ENCODE data around the gene WNT3A.

The WNT3A gene

GRCh38 chr1:227999056-227999930 is 7.5 kb upstream of the WNT3A start:
- peak; percentile 41 for DNase-seq

GRCh38 chr1:228000416-228000815 is 6.4 kb upstream of the WNT3A start:
- DNase-seq = no peak

GRCh38 chr1:228000836-228001563 is 5.8 kb upstream of the WNT3A start:
- DNase-seq = no peak

DNA sequence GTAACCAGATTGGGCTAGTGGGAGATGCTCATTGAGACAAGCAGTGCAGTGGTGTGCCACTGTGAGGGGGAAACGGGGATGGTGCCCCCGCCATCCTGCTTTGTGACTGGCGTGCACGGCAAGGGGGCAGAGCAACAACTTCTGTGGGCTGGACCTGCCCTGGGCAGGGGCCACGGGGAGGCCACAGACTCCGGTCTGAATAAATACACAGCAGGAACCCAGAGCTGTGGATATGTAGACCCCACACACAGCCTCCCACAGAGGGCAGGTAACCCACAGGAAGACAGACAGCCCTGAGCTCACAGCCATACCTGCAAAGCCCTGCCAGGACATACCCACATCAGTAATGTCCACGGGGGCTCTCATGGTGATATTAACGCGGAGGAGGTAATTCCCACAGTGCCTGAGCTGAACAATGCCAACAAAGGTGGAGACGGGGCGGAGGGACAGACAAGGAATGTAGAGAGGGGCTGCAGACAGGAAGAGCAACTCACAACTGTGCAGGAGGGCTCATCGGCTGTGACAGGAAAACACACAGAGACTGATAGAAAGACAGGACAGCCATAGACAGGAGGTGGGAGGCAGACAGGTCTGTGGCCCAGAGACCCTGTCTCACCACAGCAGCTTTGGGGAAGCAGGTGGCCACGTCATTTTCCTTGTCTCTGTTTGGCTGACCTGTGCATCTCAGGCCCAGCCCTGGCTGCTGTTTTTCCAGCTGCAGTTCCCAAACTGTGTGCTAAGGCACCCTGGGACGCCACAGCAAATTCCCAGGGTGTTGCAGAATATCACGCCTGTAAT is 4.9 kb upstream of the WNT3A start:
- no peak for DNase-seq

DNA sequence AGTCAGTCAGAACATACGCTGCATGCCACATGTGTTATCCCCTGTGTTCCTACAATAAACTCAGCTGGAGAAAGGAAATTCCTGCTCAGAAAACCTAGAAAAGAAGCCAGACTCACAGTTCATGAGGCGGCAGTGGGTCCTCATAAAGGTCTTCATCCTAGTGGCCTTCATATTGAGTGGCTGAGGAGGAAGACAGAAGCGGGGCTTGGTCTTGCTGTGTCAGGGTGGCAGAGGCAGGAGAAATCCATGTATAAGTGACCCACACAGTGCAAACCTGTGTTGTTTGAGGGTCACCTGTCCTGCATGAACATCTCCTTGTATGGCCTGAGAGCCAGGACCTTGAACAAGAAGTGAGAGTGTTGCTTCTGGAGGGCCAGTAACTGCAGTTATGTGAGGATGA is 4.0 kb upstream of the WNT3A start:
- no peak for DNase-seq

GRCh38 chr1:228003461-228004330 is 3.1 kb upstream of the WNT3A start:
- DNase-seq = no peak

- peak; percentile 8 for DNase-seq
Measured at GRCh38 chr1:228004331-228004855, 2.4 kb upstream of the WNT3A start.

DNA sequence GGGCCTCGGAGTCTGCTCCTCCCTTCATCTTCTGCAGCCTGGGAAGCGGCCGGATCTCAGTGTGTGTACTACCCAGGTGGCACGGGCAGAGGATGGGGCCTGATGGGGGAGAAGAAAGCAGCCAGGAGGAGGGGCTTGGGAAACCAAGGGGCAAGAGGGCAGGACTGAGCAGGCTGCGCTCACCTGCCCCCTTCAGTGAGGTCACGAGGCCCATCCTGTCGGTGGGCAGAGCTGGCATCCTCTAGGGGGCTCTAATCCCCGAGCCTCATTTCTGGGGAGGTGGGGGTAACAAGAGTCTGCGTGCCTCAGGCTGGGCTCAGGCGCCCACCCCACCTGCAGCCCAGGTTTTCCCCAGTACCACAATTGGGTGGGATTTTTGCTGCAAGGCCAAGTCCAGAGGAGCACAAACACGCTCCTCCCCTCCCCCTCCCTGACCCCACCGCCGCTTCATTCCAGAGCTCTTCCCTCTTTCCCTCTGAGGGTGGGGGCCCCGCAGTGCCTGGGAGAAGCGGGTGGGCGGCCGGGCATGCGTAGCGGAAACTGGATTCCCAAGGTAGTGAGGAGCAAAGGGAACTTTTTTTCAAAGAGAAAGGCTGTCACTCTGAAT is 1.8 kb upstream of the WNT3A start:
- no peak for DNase-seq

GRCh38 chr1:228005511-228006033 is 1.2 kb upstream of the WNT3A start:
- no peak for DNase-seq

DNA sequence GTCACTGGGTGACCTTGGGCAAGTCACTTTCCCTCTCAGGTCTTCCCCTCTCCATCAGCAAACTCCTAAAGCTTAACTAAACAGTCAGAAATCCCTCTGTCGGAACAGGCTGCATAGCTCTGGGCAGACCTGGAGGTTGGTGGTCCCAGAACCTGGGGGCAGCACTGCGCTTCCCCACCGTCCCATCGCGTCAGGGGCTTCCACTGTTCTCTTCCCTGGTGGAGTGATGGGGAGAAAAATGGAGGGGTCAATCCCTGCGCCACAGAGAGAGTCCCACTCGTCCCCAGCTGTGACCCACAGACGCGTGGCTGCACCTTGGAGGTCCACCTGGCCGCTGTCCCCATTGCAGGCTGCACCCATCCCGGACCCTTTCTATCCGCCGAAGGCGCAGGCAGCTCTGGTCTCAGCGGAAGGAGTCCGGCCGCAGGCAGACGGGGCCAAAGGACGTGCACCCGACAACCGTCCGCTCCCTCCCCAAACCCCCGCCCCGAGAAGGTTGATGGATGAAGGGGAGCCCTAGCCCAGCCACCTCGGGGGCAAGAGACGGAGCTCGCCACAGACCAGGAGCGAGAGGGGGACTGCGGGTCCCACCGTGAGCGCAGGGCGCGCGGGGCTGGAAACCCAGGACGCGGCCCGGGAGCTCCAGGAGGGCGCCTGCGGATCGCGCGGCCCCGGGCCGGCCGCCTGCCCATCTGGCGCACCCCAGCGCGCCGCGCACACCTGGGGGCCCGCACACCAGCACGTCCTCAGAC is 588 bp upstream of the WNT3A start:
- DNase-seq = no peak

DNA sequence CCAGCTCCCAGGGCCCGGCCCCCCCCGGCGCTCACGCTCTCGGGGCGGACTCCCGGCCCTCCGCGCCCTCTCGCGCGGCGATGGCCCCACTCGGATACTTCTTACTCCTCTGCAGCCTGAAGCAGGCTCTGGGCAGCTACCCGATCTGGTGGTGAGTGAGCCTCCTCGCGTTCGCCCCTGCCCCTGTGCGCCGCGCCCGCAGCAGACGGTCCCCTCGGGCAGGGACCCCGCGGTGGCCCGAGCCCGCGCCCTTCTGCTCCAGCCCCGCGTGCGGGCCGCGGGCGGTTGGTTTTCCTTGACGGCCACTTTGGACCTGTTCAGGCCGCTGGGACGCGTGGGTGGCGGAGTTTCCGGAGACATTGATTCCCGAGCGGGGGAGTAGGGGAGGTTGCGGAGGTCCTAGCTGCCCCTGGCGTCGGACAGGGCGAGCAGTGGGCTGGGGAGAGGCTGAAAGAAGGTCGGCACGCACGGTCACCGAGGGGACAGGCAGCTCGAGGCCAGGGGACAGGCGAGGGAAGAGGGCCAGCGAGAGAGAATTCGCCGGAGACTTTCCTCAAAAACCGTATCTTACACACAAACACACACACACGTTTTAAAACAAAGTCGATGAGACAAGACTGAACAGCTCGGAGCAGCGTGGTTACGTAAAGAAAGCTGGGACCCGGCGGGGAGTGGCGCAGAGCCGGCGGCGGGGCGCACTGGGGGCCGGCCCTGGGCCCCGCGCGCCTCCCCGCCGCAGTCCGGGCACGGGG is 427 bp downstream of the WNT3A start:
- DNase-seq = no peak

DNA sequence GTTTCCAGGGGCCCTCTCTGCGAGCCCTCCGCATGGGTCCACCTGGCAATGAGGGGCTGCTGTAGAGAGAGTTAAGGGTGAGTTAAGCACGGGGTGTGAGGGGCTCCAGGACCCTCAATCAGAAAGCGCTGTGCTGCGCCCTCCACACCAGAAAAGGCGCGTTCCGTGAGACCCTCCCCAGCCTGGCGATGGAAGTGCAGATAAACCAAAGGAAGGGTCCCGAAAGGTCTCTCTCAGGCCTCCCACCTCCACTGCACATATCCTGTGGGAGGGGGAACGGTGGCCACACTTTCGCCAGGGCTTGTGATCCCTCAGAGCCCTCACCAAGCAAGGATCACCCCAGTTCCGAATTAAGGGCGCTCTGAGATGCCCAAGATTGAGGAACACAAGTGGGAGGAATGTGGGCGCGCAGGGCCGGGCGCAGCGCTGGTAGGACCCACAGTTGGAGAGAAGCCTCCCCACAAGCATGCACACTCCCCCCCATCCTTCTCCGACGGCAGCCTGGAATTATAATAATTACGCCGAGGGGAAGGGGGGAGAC is 1.1 kb downstream of the WNT3A start:
- DNase-seq = no peak

DNA sequence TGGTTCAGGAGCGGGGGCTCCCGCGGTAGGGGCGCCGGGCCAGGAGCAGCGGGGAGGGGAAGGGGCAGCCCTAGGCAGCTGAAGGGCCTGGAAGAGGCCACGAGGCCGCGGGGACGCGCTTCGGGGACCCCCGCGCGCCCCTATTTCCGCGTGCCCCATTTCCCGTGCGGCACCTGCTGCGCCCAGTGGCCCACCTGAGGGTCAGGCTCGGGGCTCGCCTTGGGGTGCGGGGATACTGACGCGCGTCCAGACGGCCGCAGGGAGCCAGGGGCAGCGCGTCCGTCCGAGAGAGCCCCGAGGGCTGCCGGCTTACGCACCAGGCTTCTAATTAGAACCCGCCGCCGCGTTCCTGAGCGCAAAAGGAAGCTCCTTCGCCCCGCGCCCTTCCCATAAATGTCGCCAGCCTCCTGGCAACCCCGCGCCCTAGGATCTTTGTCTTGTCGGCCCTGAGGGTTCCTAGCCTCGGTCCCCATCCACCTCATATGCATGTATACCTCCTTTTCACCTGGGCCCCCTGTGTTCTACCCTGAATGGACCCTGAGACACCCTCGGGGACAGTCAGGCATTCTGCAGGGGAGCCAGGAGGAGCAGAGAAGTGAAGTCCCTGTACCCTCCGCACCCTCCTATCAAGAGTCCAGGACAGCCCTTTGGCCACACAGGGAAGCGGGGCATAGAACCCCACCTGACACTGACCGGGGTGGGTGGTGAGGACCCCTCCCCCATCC is 1.8 kb downstream of the WNT3A start:
- no peak for DNase-seq

GRCh38 chr1:228009116-228009827 is 2.5 kb downstream of the WNT3A start:
- no peak for DNase-seq

- no peak for DNase-seq
Measured at GRCh38 chr1:228009828-228010775, 3.3 kb downstream of the WNT3A start.

- DNase-seq = no peak
Measured at GRCh38 chr1:228010921-228011320, 4.1 kb downstream of the WNT3A start.

- DNase-seq = no peak
Measured at GRCh38 chr1:228011721-228012311, 5.0 kb downstream of the WNT3A start.

Measured in NCI-H1105 (cell line).